K562 (cell line): ENCODE results near the gene SPEG.

Experiments used
- ARID3A ChIP-seq: IDR thresholded peaks from 2 replicates; pipeline ENCODE4 v1.6.1; 2012; ENCODE audit warnings: low read depth, low read length, improper control_type of control experiment, borderline replicate concordance
- FOS ChIP-seq: IDR thresholded peaks from 3 replicates; pipeline ENCODE4 v1.6.1; 2011; ENCODE audit not compliant: insufficient read length; ENCODE audit errors: extremely low read depth
- FOSL1 ChIP-seq: fragments of 200-800 bp; sonication (Bioruptor generic); conservative IDR thresholded peaks from 2 replicates; pipeline ENCODE4 v1.6.1; 2016; ENCODE audit warnings: missing genetic modification characterization, missing compliant biosample characterization
- HDAC3 ChIP-seq: fragments of 450-650 bp; IDR thresholded peaks from 2 replicates; pipeline ENCODE4 v1.6.1; 2018; ENCODE audit warnings: borderline replicate concordance, mild to moderate bottlenecking, moderate library complexity; ENCODE audit not compliant: partially characterized antibody
- KAT2B ChIP-seq: IDR thresholded peaks from one replicate; pipeline ENCODE4 v1.6.1; 2012; ENCODE audit warnings: low read depth, mild to moderate bottlenecking, control low read depth, inconsistent platforms, low read length, moderate library complexity
- PHB2 ChIP-seq: fragments of 450-650 bp; IDR thresholded peaks from 2 replicates; pipeline ENCODE4 v1.6.1; 2017; ENCODE audit warnings: low read depth
- SMARCE1 ChIP-seq: fragments of 450-650 bp; IDR thresholded peaks from 2 replicates; pipeline ENCODE4 v1.7.1; 2016; ENCODE audit warnings: mild to moderate bottlenecking
- SMC3 ChIP-seq: conservative IDR thresholded peaks from 2 replicates; pipeline ENCODE4 v1.6.1; 2011; ENCODE audit warnings: low read depth, low read length, improper control_type of control experiment; ENCODE audit not compliant: insufficient read depth
- TF ChIP-seq, protein P1 (sequence below), 3 experiments: IDR thresholded peaks in 2 of 3; conservative IDR thresholded peaks in 1 of 3; 2 replicates each; pipeline ENCODE4 v1.5.1; 2011 to 2012; ENCODE audit warnings: low read length in 3 of 3, mild to moderate bottlenecking in 3 of 3, control low read depth in 2 of 3, improper control_type of control experiment in 1 of 3, inconsistent platforms in 1 of 3, low read depth in 1 of 3, mixed read lengths in 1 of 3, moderate library complexity in 1 of 3; ENCODE audit not compliant: insufficient read depth in 2 of 3

DNA sequence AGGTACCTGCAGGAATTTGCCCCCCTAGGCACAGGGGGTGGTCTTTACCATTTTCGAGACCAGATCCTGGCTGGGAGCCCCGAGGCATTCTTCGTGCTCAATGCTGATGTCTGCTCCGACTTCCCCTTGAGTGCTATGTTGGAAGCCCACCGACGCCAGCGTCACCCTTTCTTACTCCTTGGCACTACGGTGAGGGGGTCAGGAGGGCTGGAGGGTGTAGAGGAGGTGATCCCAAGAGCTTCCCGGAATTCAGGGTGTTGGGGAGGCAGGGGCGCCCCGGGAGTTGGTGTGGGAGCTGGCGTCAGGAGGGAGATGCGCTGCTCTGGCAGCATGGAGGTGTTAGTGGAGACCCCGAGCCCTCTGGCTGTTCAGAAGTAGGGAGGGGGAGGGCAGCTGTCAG lies 67.2 kb downstream of the SPEG start:
- no peak for TF ChIP-seq FOSL1 (tag)
- no peak for TF ChIP-seq SMARCE1
- TF ChIP-seq, protein P1, sequence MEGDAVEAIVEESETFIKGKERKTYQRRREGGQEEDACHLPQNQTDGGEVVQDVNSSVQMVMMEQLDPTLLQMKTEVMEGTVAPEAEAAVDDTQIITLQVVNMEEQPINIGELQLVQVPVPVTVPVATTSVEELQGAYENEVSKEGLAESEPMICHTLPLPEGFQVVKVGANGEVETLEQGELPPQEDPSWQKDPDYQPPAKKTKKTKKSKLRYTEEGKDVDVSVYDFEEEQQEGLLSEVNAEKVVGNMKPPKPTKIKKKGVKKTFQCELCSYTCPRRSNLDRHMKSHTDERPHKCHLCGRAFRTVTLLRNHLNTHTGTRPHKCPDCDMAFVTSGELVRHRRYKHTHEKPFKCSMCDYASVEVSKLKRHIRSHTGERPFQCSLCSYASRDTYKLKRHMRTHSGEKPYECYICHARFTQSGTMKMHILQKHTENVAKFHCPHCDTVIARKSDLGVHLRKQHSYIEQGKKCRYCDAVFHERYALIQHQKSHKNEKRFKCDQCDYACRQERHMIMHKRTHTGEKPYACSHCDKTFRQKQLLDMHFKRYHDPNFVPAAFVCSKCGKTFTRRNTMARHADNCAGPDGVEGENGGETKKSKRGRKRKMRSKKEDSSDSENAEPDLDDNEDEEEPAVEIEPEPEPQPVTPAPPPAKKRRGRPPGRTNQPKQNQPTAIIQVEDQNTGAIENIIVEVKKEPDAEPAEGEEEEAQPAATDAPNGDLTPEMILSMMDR (IDR thresholded peaks at IDR 0.05 in 2 of 3, conservative IDR thresholded peaks at IDR 0.05 in 1 of 3; ENCODE audit: insufficient read depth in 2 of 3, low read depth in 1 of 3, low read length in 3 of 3): no peak
- TF ChIP-seq FOS: no peak
- no peak for TF ChIP-seq SMC3
- TF ChIP-seq PHB2: no peak
- TF ChIP-seq KAT2B: no peak
- TF ChIP-seq ARID3A: no peak
- TF ChIP-seq HDAC3: no peak
